ENCODE results near the gene FKRP.

FKRP gene

DNA sequence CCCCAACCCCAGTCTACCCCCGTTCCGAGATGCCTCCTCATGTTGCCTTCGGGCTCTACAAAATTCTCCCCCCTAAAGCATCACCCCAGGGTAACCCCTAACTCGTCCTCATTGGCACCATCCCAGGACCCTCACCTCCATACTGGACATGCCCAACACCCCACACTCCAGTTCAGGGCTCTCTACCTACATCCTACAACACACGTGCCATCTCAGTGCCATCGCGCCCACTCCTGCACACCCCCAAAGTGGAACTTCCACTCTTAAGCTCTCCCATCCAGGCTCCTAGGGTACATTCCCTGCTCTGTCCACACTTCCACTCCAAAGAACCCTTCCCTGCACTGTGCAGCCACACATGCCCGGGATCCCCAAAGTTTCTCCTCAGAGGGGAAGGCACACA, 827 bp upstream of the FKRP start:
- no CpG with 5 or more reads among the region's 8 CpGs for WGBS (ENCODE audit: insufficient coverage, insufficient read length)
- Histone ChIP-seq H3K9me3 (ENCODE audit: control insufficient read depth, insufficient read depth, low read length) (no peaks in the 10 kb centered on the region), H3K4me3 (ENCODE audit: low read length) (peak overlapping the region; percentile 99), H3K27me3 (ENCODE audit: control insufficient read depth, insufficient read depth, low read length) (no peaks in the 10 kb centered on the region), H3K4me1 (ENCODE audit: control insufficient read depth, insufficient read depth, low read length) (no peaks in the 10 kb centered on the region; the same call in 1 of the 2 replicates), H3K27ac (ENCODE audit: low read length) (no peak overlapping the region), H3K36me3 (ENCODE audit: control insufficient read depth, insufficient read depth, low read length) (no peaks in the 10 kb centered on the region)
- DNase-seq (ENCODE audit: low read depth, low spot score), result no peak

DNA sequence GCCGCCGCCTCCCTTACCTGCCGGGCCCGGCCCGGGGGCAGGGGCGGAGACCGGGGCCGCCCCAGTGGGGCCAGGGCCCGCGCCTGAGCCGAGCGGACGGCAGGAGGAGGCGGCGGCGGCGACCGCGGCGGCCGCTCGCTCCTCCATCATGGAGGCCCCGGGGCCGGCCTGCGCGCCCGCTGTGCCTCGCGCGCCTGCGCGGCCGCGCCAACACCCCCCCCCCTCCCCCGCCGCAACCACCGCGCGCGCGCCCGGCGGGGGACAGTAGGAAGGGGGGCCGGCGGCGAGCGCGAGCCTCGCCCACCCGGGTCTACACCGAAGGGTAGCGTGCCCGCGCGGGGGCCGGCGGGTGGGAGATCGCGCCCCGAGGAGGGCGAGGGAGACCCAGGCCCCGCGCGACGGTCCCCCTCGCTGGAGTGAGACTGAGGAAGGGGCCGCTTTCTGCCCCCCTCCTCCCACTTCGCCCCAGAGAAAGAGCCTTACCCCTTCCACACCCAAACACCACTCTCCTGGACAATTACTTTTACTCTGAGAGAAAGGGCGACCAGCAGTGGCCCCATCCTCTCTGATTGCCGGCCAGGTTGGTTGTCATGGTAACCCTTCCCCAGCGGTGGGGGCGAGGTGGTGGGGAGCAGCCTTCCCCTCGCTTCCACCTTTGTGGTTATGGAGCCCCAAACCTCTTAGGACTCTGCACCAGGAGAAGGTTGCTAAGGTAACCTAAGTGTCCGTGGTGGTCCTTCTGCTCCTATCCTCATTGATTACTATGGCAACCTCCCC, 612 bp downstream of the FKRP start, which contains the start of gene STRN4:
TSS of gene STRN4 (minus strand) at position 170 of the 777 bp plus-strand sequence. CDS start at position 150, 20 bp downstream.
- no peaks in the 10 kb centered on the region; the same call in 1 of the 2 replicates for H3K4me1 ChIP-seq (ENCODE audit: control insufficient read depth, insufficient read depth, low read length)
- H3K27me3 ChIP-seq (ENCODE audit: control insufficient read depth, insufficient read depth, low read length), result no peaks in the 10 kb centered on the region
- no CpG with 5 or more reads among the region's 74 CpGs for WGBS (ENCODE audit: insufficient coverage, insufficient read length)
- H3K9me3 ChIP-seq (ENCODE audit: control insufficient read depth, insufficient read depth, low read length), result no peaks in the 10 kb centered on the region
- H3K4me3 ChIP-seq (ENCODE audit: low read length), result peak within 1 kb of the TSS; percentile 99
- no peak for DNase-seq (ENCODE audit: low read depth, low spot score)
- H3K36me3 ChIP-seq (ENCODE audit: control insufficient read depth, insufficient read depth, low read length), result no peaks in the 10 kb centered on the region
- H3K27ac ChIP-seq (ENCODE audit: low read length), result no peak within 1 kb of the TSS

DNA sequence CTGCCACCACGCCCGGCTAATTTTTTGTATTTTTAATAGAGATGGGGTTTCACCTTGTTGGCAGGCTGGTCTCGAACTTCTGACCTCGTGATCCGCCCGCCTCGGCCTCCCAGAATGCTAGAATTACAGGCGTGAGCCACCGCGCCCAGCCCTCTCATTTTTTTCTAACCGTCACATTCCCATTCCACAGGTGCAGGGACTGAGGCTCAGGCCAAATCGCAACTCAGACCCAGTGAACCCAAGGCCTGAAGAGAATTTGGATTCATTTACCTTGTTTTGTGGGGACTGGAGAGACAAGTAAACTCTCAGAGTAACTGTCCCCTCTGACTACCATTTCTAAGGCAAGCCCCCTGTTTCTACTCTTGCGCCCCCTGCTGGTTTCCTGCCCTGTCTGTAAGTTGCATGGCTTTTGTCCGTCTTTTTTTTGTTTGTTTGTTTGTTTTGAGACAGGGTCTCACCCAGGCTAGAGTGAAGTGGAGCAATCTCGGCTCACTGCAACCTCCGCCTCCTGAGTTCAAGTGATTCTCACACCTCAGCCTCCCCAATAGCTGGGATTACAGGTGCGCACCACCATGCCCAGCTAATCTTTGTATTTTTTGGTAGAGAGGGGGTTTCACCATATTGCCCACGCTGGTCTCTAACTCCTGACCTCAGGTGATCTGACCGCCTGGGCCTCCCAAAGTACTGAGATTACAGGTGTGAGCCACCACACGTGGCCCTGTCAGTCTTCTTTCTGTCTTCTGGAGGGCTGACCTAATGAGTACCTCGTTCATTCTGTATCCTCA, 2.7 kb downstream of the FKRP start:
- H3K4me3 ChIP-seq (ENCODE audit: low read length), result no peak overlapping the region
- H3K9me3 ChIP-seq (ENCODE audit: control insufficient read depth, insufficient read depth, low read length), result no peaks in the 10 kb centered on the region
- no peaks in the 10 kb centered on the region; the same call in 1 of the 2 replicates for H3K4me1 ChIP-seq (ENCODE audit: control insufficient read depth, insufficient read depth, low read length)
- DNase-seq (ENCODE audit: low read depth, low spot score), result no peak
- no peaks in the 10 kb centered on the region for H3K36me3 ChIP-seq (ENCODE audit: control insufficient read depth, insufficient read depth, low read length)
- no CpG with 5 or more reads among the region's 21 CpGs for WGBS (ENCODE audit: insufficient coverage, insufficient read length)
- H3K27me3 ChIP-seq (ENCODE audit: control insufficient read depth, insufficient read depth, low read length), result no peaks in the 10 kb centered on the region
- H3K27ac ChIP-seq (ENCODE audit: low read length), result no peak overlapping the region

DNA sequence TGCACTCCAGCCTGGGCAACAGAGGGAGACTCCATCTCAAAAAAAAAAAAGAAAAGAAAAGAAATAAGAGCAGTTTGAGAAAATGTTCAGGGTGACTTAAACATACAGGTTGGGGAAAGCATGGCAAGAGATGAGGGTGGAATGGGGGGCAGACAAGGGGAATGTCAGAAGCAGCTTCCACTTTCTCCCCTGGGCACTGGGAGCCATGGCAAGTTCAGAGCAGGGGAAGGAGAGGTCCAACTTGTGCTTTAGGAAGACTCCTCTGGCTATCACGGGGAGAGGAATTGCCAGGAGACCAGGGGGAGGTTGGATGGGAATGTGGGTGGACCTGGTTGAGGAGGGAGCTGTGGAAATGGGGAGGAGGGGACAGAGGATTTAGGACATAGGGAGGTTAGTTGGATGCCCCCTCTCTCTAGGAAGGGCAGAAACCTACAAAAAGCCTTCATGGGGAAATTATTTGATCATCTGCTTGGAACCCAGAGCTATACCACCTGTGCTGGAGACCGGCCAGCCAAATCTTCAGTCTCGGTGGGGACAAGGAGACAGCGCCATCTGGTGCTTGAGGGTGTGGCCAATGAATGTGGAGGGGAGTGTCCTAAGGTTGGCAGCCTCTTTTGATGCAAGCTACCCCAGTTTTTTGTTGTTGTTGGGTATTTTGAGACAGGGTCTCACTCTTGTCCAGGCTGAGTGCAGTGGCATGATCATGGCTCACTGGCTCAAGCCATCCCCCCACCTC, 7.7 kb downstream of the FKRP start:
- no CpG with 5 or more reads among the region's 4 CpGs for WGBS (ENCODE audit: insufficient coverage, insufficient read length)
- no peak overlapping the region for H3K4me3 ChIP-seq (ENCODE audit: low read length)
- peaks cover 8% of the 10 kb centered on the region; the same call in 1 of the 2 replicates for H3K36me3 ChIP-seq (ENCODE audit: control insufficient read depth, insufficient read depth, low read length)
- DNase-seq (ENCODE audit: low read depth, low spot score), result peak; percentile 50
- no peak overlapping the region for H3K27ac ChIP-seq (ENCODE audit: low read length)
- H3K27me3 ChIP-seq (ENCODE audit: control insufficient read depth, insufficient read depth, low read length), result no peaks in the 10 kb centered on the region
- H3K4me1 ChIP-seq (ENCODE audit: control insufficient read depth, insufficient read depth, low read length), result no peaks in the 10 kb centered on the region
- H3K9me3 ChIP-seq (ENCODE audit: control insufficient read depth, insufficient read depth, low read length), result no peaks in the 10 kb centered on the region

DNA sequence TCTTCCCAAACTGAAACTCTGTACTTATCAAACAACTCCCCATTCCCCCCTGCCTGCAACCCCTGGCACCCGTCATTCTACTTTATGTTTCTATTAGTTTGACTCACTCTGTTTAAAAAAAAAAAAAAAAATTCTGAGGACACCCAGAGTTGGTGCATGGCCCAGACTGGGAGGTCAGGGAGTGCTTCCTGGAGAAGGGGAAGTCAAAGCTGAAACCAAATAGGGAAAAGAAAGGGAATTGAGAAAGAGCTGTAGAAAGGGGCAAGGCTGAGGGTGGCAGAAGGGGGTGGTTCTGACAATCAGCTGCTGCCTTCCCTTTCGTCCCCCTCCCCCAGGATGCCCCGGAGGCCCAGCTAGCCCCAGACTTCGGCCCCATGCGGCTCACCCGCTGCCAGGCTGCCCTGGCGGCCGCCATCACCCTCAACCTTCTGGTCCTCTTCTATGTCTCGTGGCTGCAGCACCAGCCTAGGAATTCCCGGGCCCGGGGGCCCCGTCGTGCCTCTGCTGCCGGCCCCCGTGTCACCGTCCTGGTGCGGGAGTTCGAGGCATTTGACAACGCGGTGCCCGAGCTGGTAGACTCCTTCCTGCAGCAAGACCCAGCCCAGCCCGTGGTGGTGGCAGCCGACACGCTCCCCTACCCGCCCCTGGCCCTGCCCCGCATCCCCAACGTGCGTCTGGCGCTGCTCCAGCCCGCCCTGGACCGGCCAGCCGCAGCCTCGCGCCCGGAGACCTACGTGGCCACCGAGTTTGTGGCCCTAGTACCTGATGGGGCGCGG, 9.4 kb downstream of the FKRP start:
- no CpG with 5 or more reads among the region's 39 CpGs for WGBS (ENCODE audit: insufficient coverage, insufficient read length)
- Histone ChIP-seq H3K27ac (ENCODE audit: low read length) (no peak overlapping the region), H3K4me3 (ENCODE audit: low read length) (no peak overlapping the region), H3K27me3 (ENCODE audit: control insufficient read depth, insufficient read depth, low read length) (no peaks in the 10 kb centered on the region), H3K9me3 (ENCODE audit: control insufficient read depth, insufficient read depth, low read length) (no peaks in the 10 kb centered on the region), H3K4me1 (ENCODE audit: control insufficient read depth, insufficient read depth, low read length) (no peaks in the 10 kb centered on the region; the same call in 1 of the 2 replicates), H3K36me3 (ENCODE audit: control insufficient read depth, insufficient read depth, low read length) (peaks cover 8% of the 10 kb centered on the region; the same call in 1 of the 2 replicates)
- no peak for DNase-seq (ENCODE audit: low read depth, low spot score)

DNA sequence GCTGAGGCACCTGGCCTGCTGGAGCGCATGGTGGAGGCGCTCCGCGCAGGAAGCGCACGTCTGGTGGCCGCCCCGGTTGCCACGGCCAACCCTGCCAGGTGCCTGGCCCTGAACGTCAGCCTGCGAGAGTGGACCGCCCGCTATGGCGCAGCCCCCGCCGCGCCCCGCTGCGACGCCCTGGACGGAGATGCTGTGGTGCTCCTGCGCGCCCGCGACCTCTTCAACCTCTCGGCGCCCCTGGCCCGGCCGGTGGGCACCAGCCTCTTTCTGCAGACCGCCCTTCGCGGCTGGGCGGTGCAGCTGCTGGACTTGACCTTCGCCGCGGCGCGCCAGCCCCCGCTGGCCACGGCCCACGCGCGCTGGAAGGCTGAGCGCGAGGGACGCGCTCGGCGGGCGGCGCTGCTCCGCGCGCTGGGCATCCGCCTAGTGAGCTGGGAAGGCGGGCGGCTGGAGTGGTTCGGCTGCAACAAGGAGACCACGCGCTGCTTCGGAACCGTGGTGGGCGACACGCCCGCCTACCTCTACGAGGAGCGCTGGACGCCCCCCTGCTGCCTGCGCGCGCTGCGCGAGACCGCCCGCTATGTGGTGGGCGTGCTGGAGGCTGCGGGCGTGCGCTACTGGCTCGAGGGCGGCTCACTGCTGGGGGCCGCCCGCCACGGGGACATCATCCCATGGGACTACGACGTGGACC, 10.1 kb downstream of the FKRP start:
- no peaks in the 10 kb centered on the region for H3K27me3 ChIP-seq (ENCODE audit: control insufficient read depth, insufficient read depth, low read length)
- DNase-seq (ENCODE audit: low read depth, low spot score), result no peak
- H3K27ac ChIP-seq (ENCODE audit: low read length), result no peak overlapping the region
- no peaks in the 10 kb centered on the region for H3K9me3 ChIP-seq (ENCODE audit: control insufficient read depth, insufficient read depth, low read length)
- peaks cover 8% of the 10 kb centered on the region; the same call in 1 of the 2 replicates for H3K36me3 ChIP-seq (ENCODE audit: control insufficient read depth, insufficient read depth, low read length)
- WGBS (ENCODE audit: insufficient coverage, insufficient read length), result no CpG with 5 or more reads among the region's 86 CpGs
- no peak overlapping the region for H3K4me3 ChIP-seq (ENCODE audit: low read length)
- H3K4me1 ChIP-seq (ENCODE audit: control insufficient read depth, insufficient read depth, low read length), result no peaks in the 10 kb centered on the region; the same call in 1 of the 2 replicates

DNA sequence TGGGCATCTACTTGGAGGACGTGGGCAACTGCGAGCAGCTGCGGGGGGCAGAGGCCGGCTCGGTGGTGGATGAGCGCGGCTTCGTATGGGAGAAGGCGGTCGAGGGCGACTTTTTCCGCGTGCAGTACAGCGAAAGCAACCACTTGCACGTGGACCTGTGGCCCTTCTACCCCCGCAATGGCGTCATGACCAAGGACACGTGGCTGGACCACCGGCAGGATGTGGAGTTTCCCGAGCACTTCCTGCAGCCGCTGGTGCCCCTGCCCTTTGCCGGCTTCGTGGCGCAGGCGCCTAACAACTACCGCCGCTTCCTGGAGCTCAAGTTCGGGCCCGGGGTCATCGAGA, 10.7 kb downstream of the FKRP start:
- no CpG with 5 or more reads among the region's 30 CpGs for WGBS (ENCODE audit: insufficient coverage, insufficient read length)
- Histone ChIP-seq H3K27me3 (ENCODE audit: control insufficient read depth, insufficient read depth, low read length) (no peaks in the 10 kb centered on the region), H3K27ac (ENCODE audit: low read length) (no peak overlapping the region), H3K9me3 (ENCODE audit: control insufficient read depth, insufficient read depth, low read length) (no peaks in the 10 kb centered on the region), H3K4me3 (ENCODE audit: low read length) (no peak overlapping the region), H3K4me1 (ENCODE audit: control insufficient read depth, insufficient read depth, low read length) (no peaks in the 10 kb centered on the region; the same call in 1 of the 2 replicates), H3K36me3 (ENCODE audit: control insufficient read depth, insufficient read depth, low read length) (peaks cover 8% of the 10 kb centered on the region; the same call in 1 of the 2 replicates)
- no peak for DNase-seq (ENCODE audit: low read depth, low spot score)

DNA sequence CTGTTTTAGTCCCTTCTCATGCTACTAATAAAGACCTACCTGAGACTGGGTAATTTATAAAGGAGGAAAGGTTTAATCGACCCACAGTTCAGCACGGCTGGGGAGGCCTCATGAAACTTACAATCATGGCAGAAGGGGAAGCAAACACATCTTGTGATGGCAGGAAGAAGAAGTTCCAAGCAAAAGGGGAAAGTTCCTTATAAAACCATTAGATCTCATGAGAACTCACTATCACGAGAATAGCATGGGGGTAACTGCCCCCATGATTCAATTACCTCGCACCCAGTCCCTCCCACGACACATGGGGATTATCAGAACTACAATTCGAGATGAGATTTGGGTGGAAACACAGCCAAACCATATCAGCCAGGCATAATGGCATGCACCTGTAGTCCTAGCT, 13.3 kb downstream of the FKRP start:
- H3K27ac ChIP-seq (ENCODE audit: low read length), result no peak overlapping the region
- no peaks in the 10 kb centered on the region for H3K27me3 ChIP-seq (ENCODE audit: control insufficient read depth, insufficient read depth, low read length)
- no peak for DNase-seq (ENCODE audit: low read depth, low spot score)
- H3K4me1 ChIP-seq (ENCODE audit: control insufficient read depth, insufficient read depth, low read length), result no peaks in the 10 kb centered on the region; the same call in 1 of the 2 replicates
- no peak overlapping the region for H3K4me3 ChIP-seq (ENCODE audit: low read length)
- no peaks in the 10 kb centered on the region for H3K9me3 ChIP-seq (ENCODE audit: control insufficient read depth, insufficient read depth, low read length)
- H3K36me3 ChIP-seq (ENCODE audit: control insufficient read depth, insufficient read depth, low read length), result peaks cover 8% of the 10 kb centered on the region; the same call in 1 of the 2 replicates
- no CpG with 5 or more reads among the region's 6 CpGs for WGBS (ENCODE audit: insufficient coverage, insufficient read length)

DNA sequence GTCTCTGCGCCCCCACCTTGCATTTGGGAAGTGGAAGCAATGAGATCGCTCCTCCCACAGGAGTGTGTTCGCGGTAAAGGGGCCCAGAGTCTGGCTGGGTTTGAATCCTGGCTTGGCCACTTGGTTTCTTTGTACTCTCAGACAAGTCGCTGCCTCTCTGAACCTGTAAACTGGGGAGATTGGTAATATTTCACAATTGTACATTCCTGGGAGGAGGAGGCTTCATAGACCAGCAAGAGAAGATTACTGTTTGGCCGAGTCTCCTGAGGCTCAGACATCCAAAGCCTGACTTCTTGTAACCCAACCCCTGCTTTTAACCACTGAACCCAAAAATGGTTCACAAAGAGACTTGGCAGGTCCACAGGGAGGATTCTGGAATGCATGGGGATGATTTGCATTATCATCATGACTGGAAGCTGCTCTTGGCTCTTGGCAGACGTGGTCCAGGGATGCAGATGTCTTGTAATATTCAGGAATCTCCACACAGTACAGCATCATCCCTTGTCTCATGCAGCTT, 14.0 kb downstream of the FKRP start:
- DNase-seq (ENCODE audit: low read depth, low spot score), result no peak
- Histone ChIP-seq H3K36me3 (ENCODE audit: control insufficient read depth, insufficient read depth, low read length) (peaks cover 8% of the 10 kb centered on the region; the same call in 1 of the 2 replicates), H3K27ac (ENCODE audit: low read length) (no peak overlapping the region)

More for the DNA sequence above, 14.0 kb downstream of the FKRP start:
- H3K9me3 ChIP-seq (ENCODE audit: control insufficient read depth, insufficient read depth, low read length), result no peaks in the 10 kb centered on the region
- H3K27me3 ChIP-seq (ENCODE audit: control insufficient read depth, insufficient read depth, low read length), result no peaks in the 10 kb centered on the region
- no peak overlapping the region for H3K4me3 ChIP-seq (ENCODE audit: low read length)
- WGBS (ENCODE audit: insufficient coverage, insufficient read length), result no CpG with 5 or more reads among the region's 7 CpGs
- no peaks in the 10 kb centered on the region; the same call in 1 of the 2 replicates for H3K4me1 ChIP-seq (ENCODE audit: control insufficient read depth, insufficient read depth, low read length)

Data from iPS DF 6.9 (cell line).